Fibroblast of lung (primary cell): ENCODE data around the gene CCNY. TPM values are rescaled to one million over a fixed set of nuclear protein-coding genes. Genes with fewer than 3 reads are reported as not detected.
A peak's percentile ranks its signal among the peaks of the same experiment; 100 is the strongest.

ENCODE experiments used
- DNase-seq, 2 donors: peaks; one replicate each; pipeline versions ENCODE4 v3.0.0 to v3.0.0-alpha.2; 2010; ENCODE audit warnings: low read depth in 2 of 2
- H2AFZ ChIP-seq: 2 replicates; pipeline ENCODE4 v1.5.1; 2012; ENCODE audit warnings: low read length, control low read depth, inconsistent platforms
- H3K27ac ChIP-seq: 2 replicates; pipeline ENCODE4 v1.5.1; 2011; ENCODE audit warnings: low read length, control low read depth; ENCODE audit not compliant: insufficient read depth
- H3K27me3 ChIP-seq: 2 replicates; pipeline ENCODE4 v1.5.1; 2011; ENCODE audit warnings: mild to moderate bottlenecking, low read length; ENCODE audit not compliant: control insufficient read depth, insufficient read depth
- H3K36me3 ChIP-seq: 2 replicates; pipeline ENCODE4 v1.5.1; 2011; ENCODE audit warnings: low read length; ENCODE audit not compliant: control insufficient read depth, insufficient read depth
- H3K4me1 ChIP-seq: 2 replicates; pipeline ENCODE4 v1.5.1; 2011; ENCODE audit warnings: low read length; ENCODE audit not compliant: control insufficient read depth, insufficient read depth; ENCODE audit errors: extremely low read depth
- H3K4me2 ChIP-seq: 2 replicates; pipeline ENCODE4 v1.5.1; 2011; ENCODE audit warnings: low read length, control low read depth; ENCODE audit not compliant: insufficient read depth; ENCODE audit errors: extremely low read depth
- H3K4me3 ChIP-seq, 4 experiments: fragments of 200-600 bp in 1 of 4; sonication (generic) in 1 of 4; replicated peaks in 1 of 4; 2 replicates each; pipeline ENCODE4 v1.5.1; 2011 to 2016; ENCODE audit warnings: low read length in 4 of 4, low read depth in 3 of 4, mild to moderate bottlenecking in 3 of 4, control low read depth in 2 of 4, inconsistent platforms in 1 of 4, mixed read lengths in 1 of 4; ENCODE audit not compliant: insufficient read depth in 1 of 4; ENCODE audit errors: control extremely low read depth in 1 of 4
- H3K79me2 ChIP-seq: 2 replicates; pipeline ENCODE4 v1.5.1; 2012; ENCODE audit warnings: mild to moderate bottlenecking, low read length, inconsistent platforms; ENCODE audit not compliant: control insufficient read depth, insufficient read depth
- H3K9ac ChIP-seq: 2 replicates; pipeline ENCODE4 v1.5.1; 2011; ENCODE audit warnings: mild to moderate bottlenecking, low read length, control low read depth; ENCODE audit not compliant: insufficient read depth
- H3K9me3 ChIP-seq: 2 replicates; pipeline ENCODE4 v1.5.1; 2012; ENCODE audit warnings: low read depth, low read length; ENCODE audit not compliant: control insufficient read depth, insufficient read depth
- H4K20me1 ChIP-seq: 2 replicates; pipeline ENCODE4 v1.5.1; 2011; ENCODE audit warnings: low read length; ENCODE audit not compliant: control insufficient read depth, insufficient read depth; ENCODE audit errors: extremely low read depth
- EZH2 ChIP-seq: IDR thresholded peaks from 2 replicates; pipeline ENCODE4 v1.5.1; 2012; ENCODE audit warnings: low read length, control low read depth, mild to moderate bottlenecking; ENCODE audit errors: missing control alignments
- polyA plus RNA-seq, 2 donors: library from polyadenylated mRNA; depleted of rRNA in 1 of 2; stranded (reverse) in 1 of 2; unstranded in 1 of 2; fragments of >200 nt; gene quantifications; 2 replicates each; pipeline ENCODE4 v1.2.1, GENCODE V29; 2011 to 2012; ENCODE audit warnings: missing spikeins in 1 of 2
- total RNA-seq: library from RNA; depleted of rRNA; stranded (reverse); fragments of >200 nt; gene quantifications from 2 replicates; pipeline ENCODE4 v1.2.1, GENCODE V29; 2014
- TF ChIP-seq, protein P1 (sequence below), 2 donors: IDR thresholded peaks in 1 of 2; conservative IDR thresholded peaks in 1 of 2; 1 replicate in 1 of 2; 2 replicates in 1 of 2; pipeline ENCODE4 v1.5.1; 2011 to 2012; ENCODE audit warnings: low read length in 2 of 2, control low read depth in 1 of 2, inconsistent platforms in 1 of 2, low read depth in 1 of 2, mild to moderate bottlenecking in 1 of 2

Gene CCNY
- total and polyA plus RNA-seq, 2 donors (not counting 1 experiment from before 2014, with no cell fraction given) = 34.7 to 66.4 TPM

DNA sequence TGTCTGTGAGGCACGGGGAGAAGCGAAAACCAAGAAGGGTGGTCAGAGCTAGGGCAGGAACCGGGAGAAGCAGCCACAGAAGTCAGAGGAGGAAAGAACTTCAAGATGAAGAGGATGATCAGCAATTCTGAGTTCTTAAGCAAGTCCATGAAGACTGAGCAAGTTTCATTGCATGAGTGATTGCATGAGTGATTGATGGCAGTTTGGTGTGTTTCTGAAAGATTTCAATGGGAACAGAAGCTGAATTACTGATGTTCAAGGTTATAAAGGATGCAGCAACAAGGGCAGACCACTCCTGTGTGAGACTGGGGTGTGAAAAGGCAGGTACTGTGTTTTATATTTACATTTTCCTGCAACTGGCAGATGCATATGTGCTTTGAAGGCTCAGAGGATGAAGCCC, 35.4 kb downstream of the CCNY start:
- H3K9ac ChIP-seq = no peak overlapping the region
- no peaks in the 10 kb centered on the region for H3K4me1 ChIP-seq
- H4K20me1 ChIP-seq = no peaks in the 10 kb centered on the region

DNA sequence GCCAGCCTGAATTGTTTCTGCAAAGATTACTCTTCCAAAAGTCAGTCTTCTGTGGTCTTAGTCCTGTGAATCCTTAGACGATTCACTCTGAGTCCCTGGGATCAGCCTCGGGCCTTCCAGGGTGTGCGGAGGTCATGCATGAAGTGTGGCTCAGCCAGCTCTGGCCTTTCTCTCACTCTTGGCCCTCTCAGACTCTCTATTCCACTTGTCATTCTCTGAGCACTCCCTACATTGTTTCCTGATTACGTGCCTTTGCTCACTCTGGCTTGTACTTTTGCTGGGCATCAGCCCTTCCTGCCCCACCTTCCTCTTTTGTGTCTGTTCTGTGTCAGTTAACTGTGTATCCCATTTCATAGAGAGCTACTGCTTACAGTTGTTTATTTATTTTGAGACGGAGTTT, 36.0 kb downstream of the CCNY start:
- TF ChIP-seq, protein P1, sequence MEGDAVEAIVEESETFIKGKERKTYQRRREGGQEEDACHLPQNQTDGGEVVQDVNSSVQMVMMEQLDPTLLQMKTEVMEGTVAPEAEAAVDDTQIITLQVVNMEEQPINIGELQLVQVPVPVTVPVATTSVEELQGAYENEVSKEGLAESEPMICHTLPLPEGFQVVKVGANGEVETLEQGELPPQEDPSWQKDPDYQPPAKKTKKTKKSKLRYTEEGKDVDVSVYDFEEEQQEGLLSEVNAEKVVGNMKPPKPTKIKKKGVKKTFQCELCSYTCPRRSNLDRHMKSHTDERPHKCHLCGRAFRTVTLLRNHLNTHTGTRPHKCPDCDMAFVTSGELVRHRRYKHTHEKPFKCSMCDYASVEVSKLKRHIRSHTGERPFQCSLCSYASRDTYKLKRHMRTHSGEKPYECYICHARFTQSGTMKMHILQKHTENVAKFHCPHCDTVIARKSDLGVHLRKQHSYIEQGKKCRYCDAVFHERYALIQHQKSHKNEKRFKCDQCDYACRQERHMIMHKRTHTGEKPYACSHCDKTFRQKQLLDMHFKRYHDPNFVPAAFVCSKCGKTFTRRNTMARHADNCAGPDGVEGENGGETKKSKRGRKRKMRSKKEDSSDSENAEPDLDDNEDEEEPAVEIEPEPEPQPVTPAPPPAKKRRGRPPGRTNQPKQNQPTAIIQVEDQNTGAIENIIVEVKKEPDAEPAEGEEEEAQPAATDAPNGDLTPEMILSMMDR (conservative IDR thresholded peaks at IDR 0.05 in 1 of 2, IDR thresholded peaks at IDR 0.05 in 1 of 2; ENCODE audit: low read depth in 1 of 2, low read length in 2 of 2) = no peak
- no peak for TF ChIP-seq EZH2
- H3K4me3 ChIP-seq = no peak overlapping the region
- H3K9me3 ChIP-seq = no peaks in the 10 kb centered on the region
- DNase-seq = peak in 1 of 2 donors; percentile 88
- H2AFZ ChIP-seq = no peak overlapping the region
- no peaks in the 10 kb centered on the region for H3K27me3 ChIP-seq
- H3K36me3 ChIP-seq = no peaks in the 10 kb centered on the region
- H4K20me1 ChIP-seq = no peaks in the 10 kb centered on the region
- no peak overlapping the region for H3K27ac ChIP-seq
- no peaks in the 10 kb centered on the region for H3K4me1 ChIP-seq
- peaks cover 53% of the 10 kb centered on the region for H3K79me2 ChIP-seq
- no peak overlapping the region for H3K9ac ChIP-seq
- H3K4me2 ChIP-seq = no peak overlapping the region

More for the DNA sequence above, 35.4 kb downstream of the CCNY start:
- no peaks in the 10 kb centered on the region for H3K36me3 ChIP-seq
- DNase-seq = no peak
- TF ChIP-seq EZH2 = no peak
- no peak overlapping the region for H2AFZ ChIP-seq
- H3K27ac ChIP-seq = no peak overlapping the region
- H3K9me3 ChIP-seq = no peaks in the 10 kb centered on the region
- H3K79me2 ChIP-seq = peaks cover 51% of the 10 kb centered on the region
- H3K4me2 ChIP-seq = no peak overlapping the region
- no peak overlapping the region for H3K4me3 ChIP-seq
- H3K27me3 ChIP-seq = no peaks in the 10 kb centered on the region

DNA sequence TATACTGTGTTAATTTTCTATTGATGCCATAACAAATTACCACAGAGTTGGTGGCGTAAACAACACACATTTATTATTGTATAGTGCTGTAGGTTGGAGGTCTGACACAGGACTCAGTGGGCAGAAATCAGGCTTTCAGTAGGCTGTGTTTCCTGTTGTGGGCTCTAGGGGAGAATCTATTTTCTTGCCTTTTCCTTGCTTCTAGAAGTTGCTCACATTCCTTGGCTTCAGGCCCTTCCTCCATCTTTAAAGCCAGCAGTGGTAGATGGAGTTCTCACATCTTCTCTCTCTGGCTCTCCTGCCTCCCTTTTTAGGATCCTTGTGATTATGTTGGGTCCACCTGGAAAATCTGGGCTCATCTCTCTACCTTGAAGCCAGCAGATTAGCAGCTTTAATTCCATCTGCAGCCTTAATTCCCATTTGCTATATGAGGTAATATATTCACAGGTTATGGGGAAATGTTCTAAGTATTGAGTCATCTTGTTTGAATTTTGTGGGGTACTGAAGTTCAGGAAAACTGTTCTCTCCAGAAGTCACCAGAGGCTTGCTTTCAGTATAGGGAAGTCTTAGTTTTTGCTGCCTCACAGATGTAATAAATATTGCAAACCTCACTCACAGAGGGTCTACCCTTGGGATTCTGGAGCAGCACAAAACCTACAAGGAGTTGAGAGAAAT, 38.9 kb downstream of the CCNY start:
- H2AFZ ChIP-seq = no peak overlapping the region
- H3K36me3 ChIP-seq = no peaks in the 10 kb centered on the region
- H3K27ac ChIP-seq = no peak overlapping the region
- H3K4me3 ChIP-seq = no peak overlapping the region
- no peak overlapping the region for H3K9ac ChIP-seq
- TF ChIP-seq EZH2 = no peak
- TF ChIP-seq, protein P1 (conservative IDR thresholded peaks at IDR 0.05 in 1 of 2, IDR thresholded peaks at IDR 0.05 in 1 of 2; ENCODE audit: low read depth in 1 of 2, low read length in 2 of 2) = no peak
- no peak overlapping the region for H3K4me2 ChIP-seq
- peak in 1 of 2 donors; percentile 35 for DNase-seq
- peaks cover 5% of the 10 kb centered on the region for H3K4me1 ChIP-seq
- peaks cover 60% of the 10 kb centered on the region for H3K79me2 ChIP-seq
- H4K20me1 ChIP-seq = no peaks in the 10 kb centered on the region
- no peaks in the 10 kb centered on the region for H3K9me3 ChIP-seq
- no peaks in the 10 kb centered on the region for H3K27me3 ChIP-seq
